ENCODE data around the gene C1R. TPM values are rescaled to one million over a fixed set of nuclear protein-coding genes. Genes with fewer than 3 reads are reported as not detected.

The C1R gene
- total RNA-seq, 1 experiment from 2014 or later, result 11.5 TPM

DNA sequence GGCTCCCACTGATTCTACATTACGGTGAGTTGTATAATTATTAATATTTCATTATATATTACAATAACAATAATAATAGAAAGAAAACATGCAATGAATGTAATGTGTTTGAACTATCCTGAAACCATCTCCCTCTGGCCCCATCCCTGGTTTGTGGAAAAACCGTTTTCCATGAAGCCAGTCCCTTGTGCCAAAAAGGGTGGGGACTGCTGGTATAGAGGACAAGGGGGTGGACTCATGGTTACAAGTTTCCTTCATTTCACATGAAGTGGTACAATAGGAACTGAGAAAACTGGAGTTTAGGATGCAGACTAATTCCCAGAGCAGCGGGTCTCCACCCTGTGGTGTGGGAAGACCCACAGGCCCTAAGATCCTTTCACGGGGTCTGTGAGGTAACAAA is 19.8 kb upstream of the C1R start:
- Histone ChIP-seq H4K8ac (replicated peaks; ENCODE audit: insufficient read length, low read depth, low read length) (no peak overlapping the region), H3K9me3 (ENCODE audit: control insufficient read depth, low read depth, low read length) (no peaks in the 10 kb centered on the region), H3K9ac (ENCODE audit: extremely low read depth, insufficient read length, low read length) (no peak overlapping the region), H3K27me3 (ENCODE audit: insufficient read depth, low read length) (no peaks in the 10 kb centered on the region), H3K4me2 (ENCODE audit: insufficient read depth, insufficient read length, low read length) (no peak overlapping the region), H4K5ac (ENCODE audit: insufficient read length, low read depth, low read length) (no peak overlapping the region), H3K23ac (ENCODE audit: insufficient read length, low read depth, low read length) (no peak overlapping the region), H4K91ac (ENCODE audit: insufficient read length, low read depth, low read length) (no peak overlapping the region), H3K79me1 (ENCODE audit: insufficient read depth, low read depth, low read length, poor library complexity, severe bottlenecking) (no peaks in the 10 kb centered on the region), H3K23me2 (ENCODE audit: insufficient read length, low read depth, low read length, poor library complexity, severe bottlenecking) (peaks cover 11% of the 10 kb centered on the region), H3K4ac (ENCODE audit: low read depth, low read length) (no peak overlapping the region), H2BK12ac (ENCODE audit: insufficient read length, low read depth, low read length) (no peak overlapping the region), H3K27ac (ENCODE audit: insufficient read length, low read depth, low read length) (no peak overlapping the region), H2BK120ac (ENCODE audit: low read depth, low read length, poor library complexity, severe bottlenecking) (no peak overlapping the region), H3K79me2 (ENCODE audit: insufficient read depth, low read length) (no peaks in the 10 kb centered on the region), H4K20me1 (ENCODE audit: control insufficient read depth, insufficient read depth, insufficient read length) (no peaks in the 10 kb centered on the region), H2AK5ac (ENCODE audit: insufficient read length, low read length) (no peak overlapping the region), H3K4me1 (ENCODE audit: insufficient read depth, low read length) (no peaks in the 10 kb centered on the region), H3K14ac (ENCODE audit: insufficient read depth, low read length) (no peak overlapping the region), H2AFZ (ENCODE audit: low read length) (no peak overlapping the region), H2BK20ac (ENCODE audit: low read depth, low read length, poor library complexity, severe bottlenecking) (no peak overlapping the region), H3T11ph (ENCODE audit: low read length) (no peak overlapping the region), H3K56ac (ENCODE audit: insufficient read length, low read depth, low read length) (no peak overlapping the region), H3K18ac (ENCODE audit: insufficient read length, low read depth, low read length) (no peak overlapping the region), H2BK15ac (ENCODE audit: low read depth, low read length) (no peak overlapping the region), H2BK5ac (ENCODE audit: insufficient read length, low read length) (no peak overlapping the region)
- no peak for DNase-seq
- H3K4me1 Mint-ChIP-seq, result peaks cover 11 to 15% of the 10 kb centered on the region in 2 experiments
- no peak overlapping the region for H3K4me3 Mint-ChIP-seq
- no peak overlapping the region for H3K27ac Mint-ChIP-seq
- peaks cover 7% of the 10 kb centered on the region for H3K27me3 Mint-ChIP-seq (ENCODE audit: low read depth)
- peaks cover 0 to 5% (median 5%) of the 10 kb centered on the region in 3 experiments; a peak in 3 of 7 replicates for H3K36me3 Mint-ChIP-seq (ENCODE audit: insufficient read depth in 1 of 3, low read depth in 3 of 3)
- no peaks in the 10 kb centered on the region for H3K9me3 Mint-ChIP-seq
- no CpG with 5 or more reads among the region's 4 CpGs for WGBS (ENCODE audit: extremely low coverage, insufficient read length, low lambda C conversion rate)
- TF ChIP-seq, protein P1, sequence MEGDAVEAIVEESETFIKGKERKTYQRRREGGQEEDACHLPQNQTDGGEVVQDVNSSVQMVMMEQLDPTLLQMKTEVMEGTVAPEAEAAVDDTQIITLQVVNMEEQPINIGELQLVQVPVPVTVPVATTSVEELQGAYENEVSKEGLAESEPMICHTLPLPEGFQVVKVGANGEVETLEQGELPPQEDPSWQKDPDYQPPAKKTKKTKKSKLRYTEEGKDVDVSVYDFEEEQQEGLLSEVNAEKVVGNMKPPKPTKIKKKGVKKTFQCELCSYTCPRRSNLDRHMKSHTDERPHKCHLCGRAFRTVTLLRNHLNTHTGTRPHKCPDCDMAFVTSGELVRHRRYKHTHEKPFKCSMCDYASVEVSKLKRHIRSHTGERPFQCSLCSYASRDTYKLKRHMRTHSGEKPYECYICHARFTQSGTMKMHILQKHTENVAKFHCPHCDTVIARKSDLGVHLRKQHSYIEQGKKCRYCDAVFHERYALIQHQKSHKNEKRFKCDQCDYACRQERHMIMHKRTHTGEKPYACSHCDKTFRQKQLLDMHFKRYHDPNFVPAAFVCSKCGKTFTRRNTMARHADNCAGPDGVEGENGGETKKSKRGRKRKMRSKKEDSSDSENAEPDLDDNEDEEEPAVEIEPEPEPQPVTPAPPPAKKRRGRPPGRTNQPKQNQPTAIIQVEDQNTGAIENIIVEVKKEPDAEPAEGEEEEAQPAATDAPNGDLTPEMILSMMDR (conservative IDR thresholded peaks at IDR 0.05), result no peak

Data from H9 (cell line).